SIG-M5 (cell line): Measurements from ENCODE around the gene SCML2.
"Not testable (repeated sequence)": the region's sequence is repeated elsewhere in the genome, so short reads cannot be mapped to it uniquely, and the experiment has no call there.

Experiments used
- DNase-seq: peaks from one replicate; lab custom pipeline; 2025; lab: John Stamatoyannopoulos, UW

SCML2 gene

GRCh38 chrX:18271309-18271708 is 83.2 kb downstream of the SCML2 start:
- no peak for DNase-seq

- no peak for DNase-seq
These were observed 99.4 kb downstream of the SCML2 start for GRCh38 chrX:18255059-18255458.

DNA sequence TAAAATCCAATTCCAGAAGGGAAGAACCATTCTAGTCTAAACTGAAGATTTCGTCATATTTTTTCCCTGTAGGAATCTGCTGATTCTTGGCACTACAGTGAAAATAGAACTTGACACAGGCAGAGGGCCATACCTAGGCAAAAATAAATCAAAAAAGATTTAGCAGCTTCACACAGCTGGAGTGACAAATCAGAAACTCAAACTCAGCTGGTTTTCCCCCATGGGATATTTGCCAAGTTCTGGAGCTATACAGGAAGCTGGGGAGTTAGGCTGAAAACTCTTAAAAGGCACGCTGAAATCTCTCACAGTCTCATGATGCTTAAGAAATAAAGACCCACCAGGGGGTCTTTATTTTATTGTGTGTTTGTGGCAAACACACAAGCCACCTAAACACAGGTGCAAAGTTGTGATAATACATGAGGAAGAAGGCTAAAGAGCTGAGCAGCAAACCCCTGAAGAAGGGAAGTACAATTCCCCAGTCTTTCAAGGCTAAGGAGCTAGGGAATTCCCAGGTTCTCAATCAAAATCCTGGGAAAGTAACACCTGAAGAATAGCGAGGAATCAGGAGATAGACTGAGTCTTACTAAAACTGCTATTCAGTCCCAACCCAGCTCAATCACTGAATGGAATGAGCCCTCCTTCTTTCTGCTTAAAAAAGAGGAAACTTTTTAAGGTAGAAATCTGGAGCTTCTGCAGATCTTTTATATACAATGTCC is 101.7 kb downstream of the SCML2 start:
- DNase-seq, result no peak

DNA sequence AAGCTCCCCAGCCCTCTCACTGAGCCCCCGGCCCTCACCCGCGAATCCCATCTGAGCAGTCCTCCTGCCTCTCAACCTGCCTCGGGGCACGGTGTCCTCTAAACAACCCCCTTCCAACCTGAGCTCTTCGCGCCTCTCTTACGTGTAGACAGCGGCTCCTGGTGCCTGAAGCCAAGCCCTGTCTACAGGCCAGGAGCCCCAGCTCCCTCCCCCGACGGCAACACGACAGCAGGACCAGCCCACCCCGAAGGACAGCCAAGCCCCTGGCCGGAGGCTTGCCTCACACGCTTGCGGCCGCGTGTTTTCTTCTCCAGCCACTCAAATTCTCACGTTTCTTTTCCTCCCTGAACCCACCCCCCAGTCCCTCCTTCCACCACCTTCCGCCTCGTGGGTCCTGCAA is 124.8 kb downstream of the SCML2 start:
- not testable (repeated sequence) for DNase-seq

DNA sequence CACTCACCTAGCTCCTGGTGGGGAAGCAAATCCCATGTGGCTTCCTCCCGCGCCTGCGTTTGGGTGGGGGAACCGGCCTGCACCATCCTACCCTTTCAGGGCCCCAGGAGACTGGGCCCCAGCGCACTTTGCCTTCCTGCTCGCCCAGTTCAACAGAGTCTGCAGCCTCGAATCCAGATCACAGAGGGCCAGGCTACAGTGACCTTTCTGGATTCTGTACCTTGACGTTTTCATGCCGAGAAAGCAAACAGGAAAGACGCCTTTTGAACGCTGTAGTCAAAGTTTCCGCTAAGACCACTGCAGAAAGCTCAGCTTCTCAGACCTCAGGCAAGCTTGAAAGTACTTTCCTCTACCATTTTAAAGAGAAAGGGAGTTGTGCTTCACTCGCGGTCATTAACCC is 126.4 kb downstream of the SCML2 start:
- DNase-seq, result no peak

DNA sequence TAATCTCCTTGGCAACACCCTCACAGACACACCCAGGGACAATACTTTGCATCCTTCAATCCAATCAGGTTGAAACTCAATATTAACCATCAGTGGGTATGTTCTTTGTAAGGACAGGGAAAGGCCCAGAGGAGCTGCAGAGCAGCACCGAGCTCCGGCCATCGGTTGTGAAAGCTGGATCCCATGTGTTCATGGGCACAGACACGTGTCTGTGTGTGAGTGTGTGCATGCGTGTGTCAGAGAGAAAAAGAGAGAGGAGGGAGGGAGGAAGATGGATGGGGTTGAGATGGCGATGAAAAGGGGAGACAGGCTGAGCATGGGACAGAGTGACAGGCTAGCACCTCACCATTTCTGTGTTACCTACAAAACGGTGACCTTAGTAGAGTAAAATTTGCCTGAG is 127.0 kb downstream of the SCML2 start:
- no peak for DNase-seq

- DNase-seq, result no peak
These were observed 133.7 kb downstream of the SCML2 start, which contains the start of gene BEND2 for GRCh38 chrX:18220786-18221185. BEND2 (minus strand) TSS chrX:18220886; CDS start chrX:18220750, 136 bp downstream.

- DNase-seq, result no peak
These were observed 144.0 kb downstream of the SCML2 start for GRCh38 chrX:18210470-18210869.

DNA sequence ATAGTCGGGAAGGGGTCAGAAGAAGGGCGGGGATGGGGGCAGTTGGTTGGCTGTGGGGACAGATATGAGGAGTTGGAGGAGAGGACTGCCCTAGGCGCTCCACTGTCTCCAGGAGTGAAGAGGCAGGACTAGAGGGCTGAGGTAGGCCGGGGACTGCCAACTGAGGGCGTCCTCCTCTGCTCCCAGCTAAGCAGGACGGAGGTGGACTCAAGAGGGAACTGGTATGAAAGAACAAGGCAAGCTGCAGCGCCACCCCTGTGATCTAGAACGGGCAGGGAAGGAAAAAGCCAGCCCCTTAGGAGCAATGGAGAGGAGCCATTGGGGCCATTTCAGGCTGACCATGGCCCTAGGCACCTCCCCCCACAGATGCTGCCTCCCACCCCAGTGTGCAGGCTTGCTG is 147.8 kb downstream of the SCML2 start:
- DNase-seq, result no peak

- no peak for DNase-seq
These were observed 150.9 kb downstream of the SCML2 start for GRCh38 chrX:18203631-18204030.

- DNase-seq, result no peak
These were observed 159.8 kb downstream of the SCML2 start for GRCh38 chrX:18194688-18195087.
